AG04449 (cell line): ENCODE data around the gene ATE1.

Experiments
- CTCF ChIA-PET: fragments of 350-600 bp; formaldehyde crosslinking; extraction: SDS; loops from one replicate; lab custom pipeline; 2021; ENCODE audit warnings: antibody characterized with exemption; lab: Yijun Ruan, JAX
- POLR2A ChIA-PET: fragments of 400-600, 350-600 bp; formaldehyde crosslinking; extraction: SDS; loops from one replicate; lab custom pipeline; 2020; ENCODE audit warnings: antibody characterized with exemption, inconsistent platforms; lab: Yijun Ruan, JAX
- DNase-seq: peaks from one replicate; pipeline ENCODE4 v3.0.0-alpha.2; 2010; ENCODE audit warnings: low read depth, low spot score
- H3K4me3 ChIP-seq: 2 replicates; pipeline ENCODE4 v1.5.1; 2011; ENCODE audit warnings: low read depth, mild to moderate bottlenecking, control low read depth, low read length
- CTCF ChIP-seq: IDR thresholded peaks from one replicate; pipeline ENCODE4 v1.5.1; 2011; ENCODE audit warnings: mild to moderate bottlenecking, moderate library complexity, low read length, control low read depth, inconsistent platforms; ENCODE audit not compliant: insufficient read depth; ENCODE audit errors: missing control alignments

ATE1 gene

GRCh38 chr10:121854809-121855445, 72.9 kb downstream of the ATE1 start:
- ChIA-PET POLR2A (no interaction called here), CTCF (interaction anchor here (1.0 to 2.3 kb wide), 5 partner anchors 9 to 46 kb away, joined by 3 to 7 read pairs (median 4); no protein-coding TSS in a partner anchor)
- no peak for DNase-seq
- H3K4me3 ChIP-seq = no peak overlapping the region
- TF ChIP-seq CTCF = no peak

- no peak for DNase-seq
- no peak for TF ChIP-seq CTCF
- ChIA-PET POLR2A (no interaction called here), CTCF (interaction anchor here (1.1 to 2.3 kb wide), 2 partner anchors 22 to 33 kb away, joined by 3 to 7 read pairs; no protein-coding TSS in a partner anchor)
- no peak overlapping the region for H3K4me3 ChIP-seq
Observed at GRCh38 chr10:121853950-121854349, 73.9 kb downstream of the ATE1 start.

- no peak for TF ChIP-seq CTCF
- no peak for DNase-seq
- POLR2A ChIA-PET = no interaction called here
- CTCF ChIA-PET = interaction anchor here (1.1 kb wide), 1 partner anchor 28 kb away, joined by 6 read pairs; no protein-coding TSS in a partner anchor
- H3K4me3 ChIP-seq = no peak overlapping the region
Observed at GRCh38 chr10:121851786-121852185, 76.0 kb downstream of the ATE1 start.

GRCh38 chr10:121848082-121848481, 79.7 kb downstream of the ATE1 start:
- DNase-seq = no peak
- POLR2A ChIA-PET = no interaction called here
- no peak overlapping the region for H3K4me3 ChIP-seq
- CTCF ChIA-PET = interaction anchor here (0.6 to 1.3 kb wide), 2 partner anchors 25 to 37 kb away, joined by 5 read pairs; no protein-coding TSS in a partner anchor
- no peak for TF ChIP-seq CTCF

- H3K4me3 ChIP-seq = no peak overlapping the region
- no peak for DNase-seq
- ChIA-PET POLR2A (no interaction called here), CTCF (interaction anchor here (1.6 kb wide), 1 partner anchor 40 kb away, joined by 5 read pairs; no protein-coding TSS in a partner anchor)
- no peak for TF ChIP-seq CTCF
Observed at GRCh38 chr10:121846555-121846954, 81.3 kb downstream of the ATE1 start.

GRCh38 chr10:121845044-121845784, 82.6 kb downstream of the ATE1 start:
- H3K4me3 ChIP-seq = no peak overlapping the region
- TF ChIP-seq CTCF = no peak
- POLR2A ChIA-PET = no interaction called here
- CTCF ChIA-PET = interaction anchor here (0.7 to 1.6 kb wide), 4 partner anchors 10 to 896 kb away, joined by 3 to 5 read pairs (median 4); no protein-coding TSS in a partner anchor
- DNase-seq = no peak
